Measurements from ENCODE around the gene SH3BGR. TPM values are rescaled to one million over a fixed set of nuclear protein-coding genes. Genes with fewer than 3 reads are reported as not detected.
"Not testable (repeated sequence)": the region's sequence is repeated elsewhere in the genome, so short reads cannot be mapped to it uniquely, and the experiment has no call there.

Gene SH3BGR
- 0.35 and 1.0 TPM in 2 replicates for total RNA-seq (2014; rRNA removed; shearing (Covaris generic); ENCODE audit: low replicate concordance)

DNA sequence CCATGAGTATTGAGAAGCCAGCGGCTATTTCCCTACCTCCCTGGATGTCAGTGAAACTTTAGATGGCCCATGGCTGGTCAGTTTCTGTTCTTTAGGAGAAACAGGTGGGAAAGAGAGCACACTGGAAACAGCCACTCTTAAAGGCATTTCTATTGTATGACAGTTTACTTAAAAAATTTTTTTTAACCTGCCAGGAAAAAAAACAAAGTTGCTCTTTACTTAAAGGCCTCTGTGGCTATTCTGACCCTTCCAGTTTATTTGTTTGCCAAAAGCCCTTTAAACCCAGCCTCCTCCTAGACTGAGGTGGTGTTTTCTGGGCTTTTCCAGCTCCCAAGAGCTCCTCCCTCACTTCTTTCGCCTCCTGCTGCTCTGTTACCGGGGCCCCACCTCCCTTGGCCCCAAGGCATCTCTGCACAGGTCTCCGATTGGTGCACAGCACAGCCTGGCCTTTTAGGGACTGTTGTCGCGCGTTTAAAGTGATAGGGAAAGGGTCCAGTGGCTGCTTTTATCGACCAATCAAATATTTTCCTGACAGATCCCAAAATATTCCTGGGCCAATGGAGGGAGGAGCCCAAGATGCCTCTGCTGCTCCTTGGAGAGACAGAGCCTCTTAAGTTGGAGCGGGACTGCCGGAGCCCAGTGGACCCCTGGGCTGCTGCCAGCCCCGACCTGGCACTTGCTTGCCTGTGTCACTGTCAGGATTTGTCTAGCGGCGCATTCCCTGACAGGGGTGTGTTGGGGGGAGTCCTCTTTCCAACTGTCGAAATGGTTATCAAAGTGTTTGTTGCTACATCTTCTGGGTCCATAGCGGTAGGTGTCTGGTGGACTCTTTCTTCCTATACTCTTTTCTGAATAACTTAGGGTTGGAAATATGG, at the start of gene SH3BGR:
TSS of gene SH3BGR (plus strand) at position 639 of the 875 bp plus-strand sequence. CDS start at position 766, 127 bp downstream.
- Histone ChIP-seq H3K9me3 (no peaks in the 10 kb centered on the region), H3K27me3 (no peaks in the 10 kb centered on the region; the same call in 1 of the 2 replicates), H3K4me3 (no peak within 1 kb of the TSS), H3K36me3 (no peaks in the 10 kb centered on the region)
- no peak for DNase-seq

GRCh38 chr21:39406065-39406464, 45.7 kb upstream of the SH3BGR start:
- no peaks in the 10 kb centered on the region for H3K27me3 ChIP-seq
- no peak overlapping the region for H3K4me3 ChIP-seq
- no peak for DNase-seq

DNA sequence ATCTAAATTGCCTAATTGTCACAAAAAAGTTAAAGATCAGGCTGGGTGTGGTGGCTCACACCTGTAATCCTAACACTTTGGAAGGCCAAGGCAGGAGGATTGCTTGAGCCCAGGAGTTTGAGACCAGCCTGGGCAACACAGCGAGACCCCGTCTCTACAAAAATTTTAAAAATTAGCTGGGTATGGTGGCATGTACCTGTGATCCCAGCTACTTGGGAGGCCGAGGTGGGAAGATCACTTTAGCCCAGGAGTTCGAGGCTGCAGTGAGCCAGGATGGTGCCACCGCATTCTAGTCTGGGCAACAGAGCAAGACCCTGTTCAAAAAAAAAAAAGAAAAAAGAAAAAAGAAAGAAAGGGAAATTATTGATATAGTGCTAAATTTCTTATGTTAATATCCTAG, 32.6 kb upstream of the SH3BGR start:
- not testable (repeated sequence) for H3K36me3 ChIP-seq, H3K9me3 ChIP-seq, DNase-seq, H3K27me3 ChIP-seq, H3K4me3 ChIP-seq

More at GRCh38 chr21:39406065-39406464, 45.7 kb upstream of the SH3BGR start:
- peaks cover 6% of the 10 kb centered on the region; the same call in 1 of the 2 replicates for H3K9me3 ChIP-seq
- H3K36me3 ChIP-seq = peaks cover 32% of the 10 kb centered on the region

DNA sequence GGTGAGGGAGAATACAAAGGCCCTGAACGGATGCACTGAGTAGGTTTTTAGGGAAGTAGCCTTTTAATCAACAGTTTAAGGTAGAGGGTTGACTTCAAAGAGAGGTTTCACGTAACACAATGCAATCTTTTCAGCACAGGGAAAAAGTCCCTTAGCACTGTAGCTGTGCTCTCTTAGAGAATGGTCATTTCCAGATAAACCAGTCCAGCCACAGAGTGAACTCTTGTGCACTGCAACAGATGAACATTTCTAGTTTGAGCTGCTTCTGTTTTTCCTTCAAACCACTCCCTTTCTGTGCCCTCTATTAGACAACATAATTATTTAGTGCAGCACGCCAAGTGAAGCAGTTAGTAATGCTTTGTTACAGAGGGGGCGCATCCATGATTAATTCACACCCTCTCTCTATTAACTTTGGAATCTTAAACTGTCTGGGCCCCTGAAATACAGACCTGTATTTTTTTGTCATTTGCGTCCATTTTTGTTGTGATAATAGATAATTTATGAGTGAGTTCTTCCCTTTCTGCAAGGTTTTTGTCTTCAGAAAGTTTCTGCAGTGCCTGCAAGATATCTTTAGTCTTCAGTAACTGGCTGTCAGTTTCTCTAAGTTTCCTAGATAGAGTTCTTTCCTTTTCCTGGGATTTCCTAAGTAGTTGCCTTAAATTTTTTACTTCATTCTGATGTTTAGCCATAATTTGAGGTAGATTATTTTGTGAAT, 29.1 kb upstream of the SH3BGR start:
- H3K9me3 ChIP-seq = no peaks in the 10 kb centered on the region
- no peak overlapping the region for H3K4me3 ChIP-seq
- no peaks in the 10 kb centered on the region for H3K36me3 ChIP-seq
- no peak for DNase-seq
- H3K27me3 ChIP-seq = no peaks in the 10 kb centered on the region

DNA sequence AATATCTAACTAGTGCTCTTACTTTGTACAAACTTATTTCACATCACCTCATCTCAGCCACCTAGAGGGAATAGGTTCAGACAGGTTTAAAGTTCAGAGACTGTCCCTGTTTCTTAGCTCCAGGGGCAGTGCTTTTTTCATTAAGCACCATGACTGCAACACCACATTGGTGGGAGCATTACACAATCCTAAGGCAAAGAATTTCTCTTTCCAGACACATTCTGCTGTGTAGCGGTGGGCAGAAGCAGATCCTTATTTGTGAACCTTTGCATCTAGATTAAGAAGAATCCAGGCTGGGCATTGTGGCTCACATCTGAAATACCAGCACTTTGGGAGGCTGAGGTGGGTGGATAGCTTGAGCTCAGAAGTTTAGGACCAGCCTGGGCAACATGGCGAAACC, 22.3 kb upstream of the SH3BGR start:
- DNase-seq = no peak
- no peak overlapping the region for H3K4me3 ChIP-seq
- H3K9me3 ChIP-seq = no peaks in the 10 kb centered on the region
- no peaks in the 10 kb centered on the region for H3K36me3 ChIP-seq
- H3K27me3 ChIP-seq = no peaks in the 10 kb centered on the region

- H3K36me3 ChIP-seq = no peaks in the 10 kb centered on the region
- no peak overlapping the region for H3K4me3 ChIP-seq
- no peak for DNase-seq
- H3K9me3 ChIP-seq = no peaks in the 10 kb centered on the region
- no peaks in the 10 kb centered on the region for H3K27me3 ChIP-seq
Observed at GRCh38 chr21:39430016-39430415, 21.8 kb upstream of the SH3BGR start.

DNA sequence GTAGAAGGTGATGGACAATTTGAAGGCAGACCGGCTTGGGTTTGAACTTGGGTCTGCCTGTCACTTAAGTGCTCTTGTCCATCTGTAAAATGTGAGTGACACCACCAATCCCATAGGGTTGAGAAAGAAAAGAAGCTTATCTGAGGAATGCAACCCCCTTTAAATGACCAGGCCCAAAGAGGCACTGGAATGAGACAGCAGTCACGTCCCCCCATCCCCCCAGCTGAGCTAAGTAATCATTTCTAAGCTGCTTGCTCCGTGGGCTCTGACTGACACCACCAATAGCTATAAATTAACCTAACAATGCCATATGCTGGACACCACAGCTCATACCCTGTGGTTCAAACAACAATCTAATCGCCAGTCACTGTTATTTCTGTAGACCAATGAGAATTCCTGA, 21.3 kb upstream of the SH3BGR start:
- H3K9me3 ChIP-seq = no peaks in the 10 kb centered on the region
- H3K4me3 ChIP-seq = no peak overlapping the region
- no peaks in the 10 kb centered on the region for H3K27me3 ChIP-seq
- no peaks in the 10 kb centered on the region for H3K36me3 ChIP-seq
- DNase-seq = no peak

DNA sequence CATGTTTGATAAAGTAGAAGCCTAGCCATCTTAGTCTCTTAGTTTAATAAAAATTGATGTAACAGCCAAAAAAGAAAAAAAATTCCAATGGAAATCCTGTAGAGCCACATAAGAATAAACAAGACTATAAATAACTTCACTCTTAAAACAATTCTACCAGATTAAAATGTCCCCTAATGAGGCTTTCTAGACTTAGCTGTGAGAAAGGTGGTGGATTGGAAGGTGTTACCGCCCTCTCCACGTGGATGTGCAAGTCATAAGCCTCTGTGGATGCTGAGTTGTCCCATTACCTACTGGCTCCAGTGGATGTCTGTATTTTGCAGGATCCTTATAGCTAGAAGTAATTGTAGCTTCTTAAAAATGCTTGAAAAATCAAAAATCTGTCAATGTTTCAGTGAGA, 20.8 kb upstream of the SH3BGR start:
- Histone ChIP-seq H3K27me3 (no peaks in the 10 kb centered on the region), H3K36me3 (no peaks in the 10 kb centered on the region), H3K4me3 (no peak overlapping the region), H3K9me3 (no peaks in the 10 kb centered on the region)
- DNase-seq = no peak

GRCh38 chr21:39434950-39435349, 16.8 kb upstream of the SH3BGR start:
- Histone ChIP-seq H3K27me3 (no peaks in the 10 kb centered on the region; the same call in 1 of the 2 replicates), H3K36me3 (no peaks in the 10 kb centered on the region), H3K9me3 (no peaks in the 10 kb centered on the region), H3K4me3 (no peak overlapping the region)
- no peak for DNase-seq

DNA sequence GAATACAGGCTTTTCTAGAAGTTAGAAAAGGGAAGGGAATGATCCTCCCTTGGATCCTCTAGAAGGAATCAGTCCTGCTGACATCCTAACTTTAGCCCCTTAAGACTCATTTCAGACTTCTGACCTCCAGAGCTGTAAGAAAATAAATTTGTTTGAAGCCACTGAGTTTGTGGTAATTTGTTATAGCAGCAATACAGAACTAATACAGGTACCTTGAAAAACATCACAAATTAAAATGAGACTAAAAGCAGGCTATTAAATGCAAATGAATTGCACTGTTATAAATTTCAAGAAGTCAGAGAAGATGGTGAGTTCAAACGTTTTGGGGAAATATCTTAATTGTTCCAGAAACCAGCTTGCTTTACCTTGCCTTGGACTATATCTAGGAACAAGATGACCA, 12.5 kb upstream of the SH3BGR start:
- no peaks in the 10 kb centered on the region for H3K36me3 ChIP-seq
- DNase-seq = no peak
- no peaks in the 10 kb centered on the region; the same call in 1 of the 2 replicates for H3K27me3 ChIP-seq
- H3K9me3 ChIP-seq = no peaks in the 10 kb centered on the region
- no peak overlapping the region for H3K4me3 ChIP-seq

GRCh38 chr21:39441502-39442475, 10.0 kb upstream of the SH3BGR start:
- no peaks in the 10 kb centered on the region for H3K9me3 ChIP-seq
- H3K36me3 ChIP-seq = no peaks in the 10 kb centered on the region
- no peaks in the 10 kb centered on the region; the same call in 1 of the 2 replicates for H3K27me3 ChIP-seq
- peak; percentile 33 for DNase-seq
- no peak overlapping the region for H3K4me3 ChIP-seq

DNA sequence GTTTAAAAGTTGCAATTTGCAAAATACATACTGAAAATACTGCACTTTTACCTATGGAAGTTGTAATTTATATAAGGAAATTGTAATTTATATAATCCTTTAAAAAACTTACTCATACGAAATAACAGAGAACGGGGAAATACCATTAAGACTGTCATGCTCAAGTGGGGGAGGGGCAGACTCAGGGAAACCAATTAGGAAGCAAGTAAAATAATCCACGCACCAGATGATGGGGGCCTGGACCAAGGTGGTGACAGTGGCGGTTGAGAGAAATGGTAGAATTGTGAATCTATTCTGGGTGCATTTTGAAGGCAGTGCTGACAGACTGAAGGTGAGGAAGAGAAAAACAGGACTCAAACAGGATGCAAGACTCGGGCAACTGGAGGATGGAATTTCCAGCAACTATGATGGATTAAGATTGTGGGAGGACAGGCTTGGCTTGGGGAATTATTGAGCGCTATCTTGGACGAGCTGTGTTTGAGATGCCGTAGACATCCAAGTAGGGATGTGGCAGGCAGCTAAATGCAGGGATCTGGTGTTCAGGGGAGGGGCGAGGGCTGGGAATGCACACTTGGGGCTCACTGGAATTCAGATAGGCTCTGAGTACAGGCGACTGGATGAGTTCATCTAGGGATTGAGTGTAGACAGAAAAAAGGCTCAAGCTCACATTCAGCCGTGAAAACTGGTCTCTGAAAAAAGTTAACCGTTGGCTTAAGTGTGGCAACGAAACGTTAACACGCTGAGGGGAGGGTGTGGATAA, 7.2 kb upstream of the SH3BGR start:
- no peaks in the 10 kb centered on the region for H3K27me3 ChIP-seq
- H3K36me3 ChIP-seq = no peaks in the 10 kb centered on the region
- H3K4me3 ChIP-seq = peak overlapping the region; percentile 82
- no peaks in the 10 kb centered on the region for H3K9me3 ChIP-seq
- DNase-seq = peak; percentile 15

DNA sequence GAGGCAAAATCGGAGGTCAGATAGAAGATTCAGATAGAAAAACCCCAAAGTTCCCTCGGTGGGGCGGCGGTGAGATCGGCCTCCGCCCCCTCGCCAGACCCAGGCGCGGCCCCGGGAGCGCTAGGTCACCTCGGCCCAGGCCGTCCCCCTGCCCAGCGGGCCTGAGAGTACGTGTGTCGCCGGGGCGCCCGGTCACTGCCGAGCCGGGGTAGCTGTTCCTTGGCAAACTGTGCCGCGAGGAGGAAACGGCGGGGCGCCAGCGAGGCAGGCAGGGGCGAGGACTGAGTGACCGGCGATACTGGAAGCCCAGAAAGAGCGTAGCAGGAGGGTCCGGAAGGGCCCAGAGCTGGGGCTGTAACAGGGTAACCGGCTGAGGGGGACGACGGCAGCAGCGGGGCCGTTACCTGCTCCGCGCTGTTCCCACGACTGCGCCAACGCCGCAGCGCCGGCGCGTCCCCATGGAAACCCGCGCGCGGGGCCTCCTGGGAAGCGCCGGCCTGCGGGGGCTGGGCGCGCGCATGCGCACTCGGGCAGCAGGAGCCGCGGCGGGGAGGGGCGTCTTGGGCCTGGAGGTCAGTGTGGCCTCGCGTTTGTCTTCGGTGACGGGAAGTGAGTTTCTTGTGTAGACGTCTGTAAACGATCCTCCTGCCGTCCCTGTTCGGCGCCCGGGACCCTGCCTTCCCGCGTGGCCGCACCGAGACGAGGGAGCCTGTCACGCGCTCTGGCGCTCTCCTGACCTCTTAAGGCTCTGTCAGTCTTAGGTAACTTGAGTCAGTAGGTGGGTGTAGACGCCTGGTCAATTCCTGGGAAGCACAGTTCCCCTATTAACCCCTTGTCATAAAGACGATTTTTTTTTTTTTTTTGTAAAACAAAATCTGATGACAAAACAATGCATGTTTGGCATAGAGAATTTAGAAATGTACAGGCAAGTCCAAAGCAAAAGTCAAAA, 6.2 kb upstream of the SH3BGR start, which contains the start of gene LCA5L:
TSS of gene LCA5L (minus strand) at position 458 of the 949 bp plus-strand sequence. CDS start 17,285 bp downstream, outside the sequence.
- H3K4me3 ChIP-seq = peak within 1 kb of the TSS; percentile 82
- H3K9me3 ChIP-seq = no peaks in the 10 kb centered on the region
- H3K27me3 ChIP-seq = no peaks in the 10 kb centered on the region; the same call in 1 of the 2 replicates
- DNase-seq = peak; percentile 94
- H3K36me3 ChIP-seq = no peaks in the 10 kb centered on the region

DNA sequence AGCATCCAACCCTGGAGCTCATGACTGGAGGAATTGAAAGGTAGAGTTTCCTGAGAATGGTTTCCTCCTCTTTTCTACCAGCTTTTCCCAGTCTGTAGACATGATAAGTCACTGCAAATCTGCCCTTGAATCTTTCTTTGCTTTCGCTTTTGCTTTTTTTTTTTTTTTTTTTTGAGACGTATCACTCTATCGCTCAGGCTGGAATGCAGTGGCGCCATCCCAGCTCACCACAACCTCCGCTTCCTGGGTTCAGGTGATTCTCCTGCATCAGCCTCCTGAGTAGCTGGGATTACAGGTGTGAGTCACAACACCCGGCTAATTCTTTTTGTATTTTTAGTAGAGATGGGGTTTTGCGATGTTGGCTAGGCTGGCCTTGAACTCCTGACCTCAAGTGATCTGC, 4.5 kb upstream of the SH3BGR start:
- DNase-seq = no peak
- Histone ChIP-seq H3K36me3 (no peaks in the 10 kb centered on the region), H3K4me3 (no peak overlapping the region)

More for the DNA sequence above, 4.5 kb upstream of the SH3BGR start:
- no peaks in the 10 kb centered on the region; the same call in 1 of the 2 replicates for H3K27me3 ChIP-seq
- H3K9me3 ChIP-seq = no peaks in the 10 kb centered on the region
